ENCODE results near the gene SLC6A1. TPM values are rescaled to one million over a fixed set of nuclear protein-coding genes. Genes with fewer than 3 reads are reported as not detected.

Gene SLC6A1
- total RNA-seq, 1 donor from 2014 or later = 0.77 TPM

- Histone ChIP-seq H3K27me3 (ENCODE audit: low read depth) (peaks cover 49% of the 10 kb centered on the region), H3K9me3 (replicated peaks) (no peaks in the 10 kb centered on the region), H3K36me3 (no peaks in the 10 kb centered on the region), H3K4me3 (no peak overlapping the region), H3K27ac (replicated peaks) (no peak overlapping the region), H3K4me1 (peaks cover 11% of the 10 kb centered on the region)
- DNase-seq = no peak
- TF ChIP-seq CTCF (IDR thresholded peaks at IDR 0.05; ENCODE audit: borderline replicate concordance) = no peak
- intact Hi-C loops (cut with micrococcal nuclease) = no loop called here
Observed at GRCh38 chr3:10976770-10977169, 15.8 kb upstream of the SLC6A1 start.

- intact Hi-C loops (cut with micrococcal nuclease) = no loop called here
- Histone ChIP-seq H3K4me1 (peaks cover 24% of the 10 kb centered on the region), H3K27ac (replicated peaks) (no peak overlapping the region), H3K27me3 (ENCODE audit: low read depth) (peaks cover 37% of the 10 kb centered on the region), H3K4me3 (no peak overlapping the region), H3K36me3 (no peaks in the 10 kb centered on the region), H3K9me3 (replicated peaks) (no peaks in the 10 kb centered on the region)
- no peak for DNase-seq
- TF ChIP-seq CTCF (IDR thresholded peaks at IDR 0.05; ENCODE audit: borderline replicate concordance) = no peak
Observed at GRCh38 chr3:10977892-10978510, 14.5 kb upstream of the SLC6A1 start.

GRCh38 chr3:10978956-10979355, 13.6 kb upstream of the SLC6A1 start:
- intact Hi-C loops (cut with micrococcal nuclease) = no loop called here
- peaks cover 29% of the 10 kb centered on the region for H3K4me1 ChIP-seq
- H3K9me3 ChIP-seq (replicated peaks) = no peaks in the 10 kb centered on the region
- no peak for DNase-seq
- TF ChIP-seq CTCF (IDR thresholded peaks at IDR 0.05; ENCODE audit: borderline replicate concordance) = no peak
- H3K27ac ChIP-seq (replicated peaks) = no peak overlapping the region
- no peak overlapping the region for H3K4me3 ChIP-seq
- peaks cover 27% of the 10 kb centered on the region for H3K27me3 ChIP-seq (ENCODE audit: low read depth)
- H3K36me3 ChIP-seq = no peaks in the 10 kb centered on the region

- H3K9me3 ChIP-seq (replicated peaks) = no peaks in the 10 kb centered on the region
- TF ChIP-seq CTCF (IDR thresholded peaks at IDR 0.05; ENCODE audit: borderline replicate concordance) = no peak
- no peaks in the 10 kb centered on the region for H3K36me3 ChIP-seq
- peaks cover 16% of the 10 kb centered on the region for H3K27me3 ChIP-seq (ENCODE audit: low read depth)
- intact Hi-C loops (cut with micrococcal nuclease) = no loop called here
- H3K4me1 ChIP-seq = peaks cover 29% of the 10 kb centered on the region
- no peak overlapping the region for H3K27ac ChIP-seq (replicated peaks)
- H3K4me3 ChIP-seq = no peak overlapping the region
- DNase-seq = no peak
Observed at GRCh38 chr3:10980312-10980711, 12.2 kb upstream of the SLC6A1 start.

GRCh38 chr3:10981031-10981430, 11.5 kb upstream of the SLC6A1 start:
- Histone ChIP-seq H3K27ac (replicated peaks) (no peak overlapping the region), H3K36me3 (no peaks in the 10 kb centered on the region), H3K4me3 (no peak overlapping the region), H3K27me3 (ENCODE audit: low read depth) (peaks cover 9% of the 10 kb centered on the region), H3K4me1 (peaks cover 31% of the 10 kb centered on the region), H3K9me3 (replicated peaks) (no peaks in the 10 kb centered on the region)
- no peak for DNase-seq
- TF ChIP-seq CTCF (IDR thresholded peaks at IDR 0.05; ENCODE audit: borderline replicate concordance) = no peak
- intact Hi-C loops (cut with micrococcal nuclease) = no loop called here
